Measurements from ENCODE around the gene RGL2. TPM values are rescaled to one million over a fixed set of nuclear protein-coding genes. Genes with fewer than 3 reads are reported as not detected.

The RGL2 gene
- polyA plus RNA-seq, 1 of the 3 experiments (the other 2 are of a cell fraction), result 59.4 TPM

- Histone ChIP-seq H3K9ac (no peak overlapping the region), H3F3A (replicated peaks; ENCODE audit: insufficient read depth) (peaks cover 3% of the 10 kb centered on the region), H4K20me1 (ENCODE audit: insufficient read depth) (no peaks in the 10 kb centered on the region), H3K27ac (ENCODE audit: low read depth in 2 of 2, low read length in 1 of 2) (no peak overlapping the region), H3K9me3 (no peaks in the 10 kb centered on the region), H3K4me3 (ENCODE audit: low read depth in 2 of 2, low read length in 1 of 2) (no peak overlapping the region), H3K4me1 (ENCODE audit: control insufficient read depth in 1 of 2, insufficient read depth in 2 of 2, low read depth in 1 of 2, low read length in 1 of 2) (peaks cover 5 to 27% of the 10 kb centered on the region in 2 experiments; a peak in 3 of 4 replicates), H3K79me2 (ENCODE audit: insufficient read depth) (peaks cover 44% of the 10 kb centered on the region), H3K27me3 (ENCODE audit: insufficient read depth) (no peaks in the 10 kb centered on the region), H3K4me2 (no peak overlapping the region), H3K9me2 (no peaks in the 10 kb centered on the region), H3K36me3 (replicated peaks in 1 of 2; ENCODE audit: control insufficient read depth in 1 of 2, insufficient read depth in 2 of 2, low read length in 1 of 2) (peaks cover 17 to 52% of the 10 kb centered on the region in 2 experiments), H2AFZ (ENCODE audit: low read depth) (no peak overlapping the region)
- POLR2A ChIA-PET, result interaction anchor here (1.8 kb wide), 1 partner anchor 16 kb away, joined by 8 read pairs; the partner anchor contains the start of gene B3GALT4
- no peak for DNase-seq
- TF ChIP-seq FOXJ3 (CRISPR knock-in tag; IDR thresholded peaks at IDR 0.05) (no peak), TEAD4 (IDR thresholded peaks at IDR 0.05; ENCODE audit: borderline replicate concordance, insufficient read depth) (no peak), SMC3 (IDR thresholded peaks at IDR 0.05; ENCODE audit: low read depth, low read length) (no peak), USF1 (IDR thresholded peaks at IDR 0.05; ENCODE audit: borderline replicate concordance, low read depth) (no peak), NFIC (IDR thresholded peaks at IDR 0.05; ENCODE audit: borderline replicate concordance) (no peak), IRF3 (IDR thresholded peaks at IDR 0.05; ENCODE audit: low read depth, low read length) (no peak), TAF1 (IDR thresholded peaks at IDR 0.05; ENCODE audit: borderline replicate concordance, low read depth, low read length) (no peak), POLR2AphosphoS5 (IDR thresholded peaks at IDR 0.05; ENCODE audit: low read depth, low read length) (0 out of 2 replicates have a peak, but pooled peaks have one; percentile 15)
- CTCF ChIA-PET, result interaction anchor here (1.4 kb wide), 1 partner anchor 16 kb away, joined by 4 read pairs; the partner anchor contains the start of gene B3GALT4
- 89% methylated on average over 13 of the region's 16 CpGs for WGBS (ENCODE audit: low lambda C conversion rate)
These were observed 5.6 kb downstream of the RGL2 start for GRCh38 chr6:33292996-33293682.

GRCh38 chr6:33290459-33290858 lies 8.3 kb downstream of the RGL2 start:
- Histone ChIP-seq H3K4me1 (ENCODE audit: control insufficient read depth in 1 of 2, insufficient read depth in 2 of 2, low read depth in 1 of 2, low read length in 1 of 2) (peaks cover 5 to 28% of the 10 kb centered on the region in 2 experiments; a peak in 3 of 4 replicates), H4K20me1 (ENCODE audit: insufficient read depth) (no peaks in the 10 kb centered on the region), H3K4me3 (ENCODE audit: low read depth in 2 of 2, low read length in 1 of 2) (peak overlapping the region; percentile 78 to 96), H3K9me3 (no peaks in the 10 kb centered on the region), H3F3A (replicated peaks; ENCODE audit: insufficient read depth) (peaks cover 3% of the 10 kb centered on the region), H3K27me3 (ENCODE audit: insufficient read depth) (no peaks in the 10 kb centered on the region), H3K79me2 (ENCODE audit: insufficient read depth) (peaks cover 52% of the 10 kb centered on the region), H3K4me2 (peak overlapping the region; percentile 96), H3K9me2 (no peaks in the 10 kb centered on the region), H3K27ac (ENCODE audit: low read depth in 2 of 2, low read length in 1 of 2) (peak overlapping the region in 1 of 2 experiments; percentile 91; a peak in 1 of 4 replicates), H3K36me3 (replicated peaks in 1 of 2; ENCODE audit: control insufficient read depth in 1 of 2, insufficient read depth in 2 of 2, low read length in 1 of 2) (peaks cover 34 to 62% of the 10 kb centered on the region in 2 experiments), H3K9ac (peak overlapping the region; percentile 80), H2AFZ (ENCODE audit: low read depth) (no peak overlapping the region)
- WGBS (ENCODE audit: low lambda C conversion rate), result 53% methylated on average over 7 of the region's 7 CpGs
- TF ChIP-seq MEF2A (IDR thresholded peaks at IDR 0.05; ENCODE audit: borderline replicate concordance, low read depth), result no peak
- no peak for TF ChIP-seq REST (IDR thresholded peaks at IDR 0.05; ENCODE audit: low read depth, low read length)
- ChIA-PET CTCF (interaction anchor here (1.5 to 4.4 kb wide), 3 partner anchors 9 to 136 kb away, joined by 4 to 49 read pairs (median 9); partner anchors contain the start of gene B3GALT4), POLR2A (interaction anchor here (1.7 to 3.6 kb wide), 5 partner anchors 9 to 319 kb away, joined by 4 to 58 read pairs (median 8); partner anchors contain the start of genes B3GALT4, RGL2 and ZBTB22)
- DNase-seq, result no peak
